GM23338 (cell line): ENCODE data around the gene TULP3. TPM values are rescaled to one million over a fixed set of nuclear protein-coding genes. Genes with fewer than 3 reads are reported as not detected.

Experiments
- ATAC-seq: fragments of 200-7000 bp; cut with Tn5 transposase; 3 replicates; pipeline ENCODE4 v1.9.1; 2020
- DNase-seq: peaks from one replicate; pipeline ENCODE4 v3.0.0-alpha.2; 2015; ENCODE audit warnings: low spot score
- H2AFZ ChIP-seq: fragments of 200-600 bp; sonication (generic); 2 replicates; pipeline ENCODE4 v1.8.0; 2016; ENCODE audit warnings: antibody characterized with exemption, mild to moderate bottlenecking, moderate library complexity
- H3F3A ChIP-seq: fragments of 200-600 bp; sonication (generic); replicated peaks from 2 replicates; pipeline ENCODE4 v1.8.0; 2017; ENCODE audit warnings: antibody characterized with exemption, mixed run types, low read depth
- H3K27ac ChIP-seq: fragments of 200-600 bp; sonication (generic); 2 replicates; pipeline ENCODE4 v1.6.1; 2016; ENCODE audit warnings: low read depth
- H3K27me3 ChIP-seq: fragments of 200-600 bp; sonication (generic); 2 replicates; pipeline ENCODE4 v1.8.0; 2016; ENCODE audit warnings: mild to moderate bottlenecking, mixed run types, moderate library complexity; ENCODE audit not compliant: insufficient read depth
- H3K36me3 ChIP-seq: fragments of 200-600 bp; sonication (generic); 2 replicates; pipeline ENCODE4 v1.8.0; 2016; ENCODE audit warnings: mild to moderate bottlenecking; ENCODE audit not compliant: insufficient read depth
- H3K4me1 ChIP-seq: fragments of 200-600 bp; sonication (generic); 2 replicates; pipeline ENCODE4 v1.8.0; 2016; ENCODE audit warnings: mild to moderate bottlenecking, moderate library complexity; ENCODE audit not compliant: insufficient read depth
- H3K4me2 ChIP-seq: fragments of 200-600 bp; sonication (generic); 2 replicates; pipeline ENCODE4 v1.7.1; 2017; ENCODE audit warnings: mixed run types
- H3K4me3 ChIP-seq: fragments of 200-600 bp; sonication (generic); 2 replicates; pipeline ENCODE4 v1.6.1; 2016; ENCODE audit warnings: mixed run types
- H3K79me2 ChIP-seq: fragments of 200-600 bp; sonication (generic); replicated peaks from 2 replicates; pipeline ENCODE4 v1.8.0; 2017; ENCODE audit warnings: mild to moderate bottlenecking; ENCODE audit not compliant: insufficient read depth
- H3K9me2 ChIP-seq: fragments of 200-600 bp; sonication (generic); 2 replicates; pipeline ENCODE4 v1.8.0; 2017; ENCODE audit not compliant: insufficient read depth
- H4K20me1 ChIP-seq: fragments of 200-600 bp; sonication (generic); replicated peaks from 2 replicates; pipeline ENCODE4 v1.8.0; 2017; ENCODE audit warnings: mild to moderate bottlenecking; ENCODE audit not compliant: insufficient read depth
- H3K27ac Mint-ChIP-seq: 2 replicates; pipeline ENCODE4 v1.8.0; 2020; ENCODE audit warnings: inconsistent platforms, mild to moderate bottlenecking, moderate library complexity, mixed read lengths
- H3K27me3 Mint-ChIP-seq: 3 replicates; pipeline ENCODE4 v1.8.0; 2022; ENCODE audit warnings: low read depth, mild to moderate bottlenecking, moderate library complexity, mixed read lengths, inconsistent platforms; ENCODE audit not compliant: insufficient read depth, poor library complexity
- H3K36me3 Mint-ChIP-seq: 3 replicates; pipeline ENCODE4 v1.8.0; 2021; ENCODE audit warnings: low read depth, mild to moderate bottlenecking, inconsistent platforms, moderate library complexity, mixed read lengths
- H3K4me1 Mint-ChIP-seq: 3 replicates; pipeline ENCODE4 v1.8.0; 2020; ENCODE audit warnings: mild to moderate bottlenecking, inconsistent platforms, mixed read lengths
- H3K4me3 Mint-ChIP-seq: 3 replicates; pipeline ENCODE4 v1.8.0; 2021; ENCODE audit warnings: moderate library complexity, mild to moderate bottlenecking, inconsistent platforms, mixed read lengths
- H3K9me3 Mint-ChIP-seq: 3 replicates; pipeline ENCODE4 v1.8.0; 2020; ENCODE audit warnings: moderate library complexity, mild to moderate bottlenecking, inconsistent platforms, mixed read lengths
- CREB1 ChIP-seq: fragments of 250-450 bp; sonication (Bioruptor Pico); IDR thresholded peaks from 2 replicates; pipeline ENCODE4 v1.5.0; 2020; ENCODE audit warnings: low read depth, mild to moderate bottlenecking, moderate library complexity
- CTCF ChIP-seq, 2 experiments: fragments of 200-600 bp in 1 of 2; sonication (generic) in 1 of 2; conservative IDR thresholded peaks; 2 replicates each; pipeline versions ENCODE4 v1.5.1 to v1.6.1; 2016 to 2017; ENCODE audit warnings: antibody characterized with exemption in 2 of 2, low read depth in 2 of 2, mild to moderate bottlenecking in 2 of 2, moderate library complexity in 1 of 2
- ETS1 ChIP-seq: IDR thresholded peaks from 2 replicates; pipeline ENCODE4 v1.6.1; 2016; ENCODE audit warnings: antibody characterized with exemption
- EZH2 ChIP-seq: fragments of 200-600 bp; sonication (generic); IDR thresholded peaks from one replicate; pipeline ENCODE4 v1.8.0; 2017; ENCODE audit warnings: antibody characterized with exemption, mild to moderate bottlenecking, low read depth; ENCODE audit not compliant: unreplicated experiment
- EZH2phosphoT487 ChIP-seq: fragments of 200-600 bp; sonication (generic); IDR thresholded peaks from one replicate; pipeline ENCODE4 v1.8.1; 2018; ENCODE audit warnings: antibody characterized with exemption; ENCODE audit not compliant: unreplicated experiment
- JUNB ChIP-seq: IDR thresholded peaks from one replicate; pipeline ENCODE4 v1.6.1; 2016; ENCODE audit warnings: antibody characterized with exemption; ENCODE audit not compliant: unreplicated experiment
- NANOG ChIP-seq: IDR thresholded peaks from 2 replicates; pipeline ENCODE4 v1.6.1; 2016; ENCODE audit warnings: antibody characterized with exemption, borderline replicate concordance
- POLR2AphosphoS5 ChIP-seq: IDR thresholded peaks from 2 replicates; pipeline ENCODE4 v1.6.1; 2016; ENCODE audit warnings: antibody characterized with exemption, low read depth
- REST ChIP-seq: IDR thresholded peaks from one replicate; pipeline ENCODE4 v1.6.1; 2018; ENCODE audit warnings: antibody characterized with exemption; ENCODE audit not compliant: unreplicated experiment
- STAT1 ChIP-seq: IDR thresholded peaks from one replicate; pipeline ENCODE4 v1.6.1; 2016; ENCODE audit warnings: antibody characterized with exemption; ENCODE audit not compliant: unreplicated experiment
- ZNF114 ChIP-seq: fragments of 250-450 bp; sonication (Bioruptor Pico); IDR thresholded peaks from 2 replicates; pipeline ENCODE4 v1.5.0; 2020; ENCODE audit warnings: mild to moderate bottlenecking, moderate library complexity
- ZNF331 ChIP-seq: fragments of 250-450 bp; sonication (Bioruptor Pico); IDR thresholded peaks from 2 replicates; pipeline ENCODE4 v1.5.0; 2020; ENCODE audit warnings: low read depth, mild to moderate bottlenecking, moderate library complexity
- ZNF462 ChIP-seq: fragments of 250-450 bp; sonication (Bioruptor Pico); IDR thresholded peaks from 2 replicates; pipeline ENCODE4 v1.5.0; 2020; ENCODE audit warnings: mild to moderate bottlenecking, moderate library complexity
- polyA plus RNA-seq: library from polyadenylated mRNA; unstranded; fragments of >200 nt; fragmentation: Nextera tagmentation; extraction: Ambion mirVana; gene quantifications from 2 replicates; pipeline ENCODE4 v1.2.1, GENCODE V29; 2016
- total RNA-seq: library from RNA; depleted of rRNA; stranded (reverse); fragments of >200 nt; shearing (Covaris generic); gene quantifications from 2 replicates; pipeline ENCODE4 v1.2.3, GENCODE V29; 2014

TULP3 gene
- total and polyA plus RNA-seq, 2 experiments from 2014 or later = 15.1 to 18.8 TPM

GRCh38 chr12:2855546-2855945 lies 35.1 kb upstream of the TULP3 start:
- no peaks in the 10 kb centered on the region for H3K79me2 ChIP-seq
- no peak for TF ChIP-seq CTCF (conservative IDR thresholded peaks at IDR 0.05; ENCODE audit: low read depth in 2 of 2)
- no peak for TF ChIP-seq ETS1
- TF ChIP-seq POLR2AphosphoS5 = no peak
- no peak for TF ChIP-seq JUNB
- TF ChIP-seq REST = no peak
- no peak for TF ChIP-seq EZH2phosphoT487
- TF ChIP-seq ZNF462 (CRISPR knock-in tag) = no peak
- TF ChIP-seq EZH2 = no peak
- no peak for TF ChIP-seq CREB1 (CRISPR knock-in tag)
- no peak for TF ChIP-seq ZNF114
- no peak for TF ChIP-seq NANOG
- no peak for TF ChIP-seq STAT1
- TF ChIP-seq ZNF331 (CRISPR knock-in tag) = no peak
- H3K4me3 ChIP-seq = no peak overlapping the region
- DNase-seq = no peak
- ATAC-seq = no peak
- no peaks in the 10 kb centered on the region for H3K27me3 ChIP-seq
- no peak overlapping the region for H2AFZ ChIP-seq
- no peak overlapping the region for H3K4me2 ChIP-seq
- H3K4me1 Mint-ChIP-seq = peaks cover 18% of the 10 kb centered on the region
- H4K20me1 ChIP-seq = peaks cover 9% of the 10 kb centered on the region; the same call in 1 of the 2 replicates
- peaks cover 27% of the 10 kb centered on the region for H3K36me3 Mint-ChIP-seq
- H3K27ac ChIP-seq = no peak overlapping the region
- peaks cover 18% of the 10 kb centered on the region; the same call in 1 of the 2 replicates for H3K36me3 ChIP-seq
- peaks cover 8% of the 10 kb centered on the region; the same call in 1 of the 2 replicates for H3K4me1 ChIP-seq
- no peak overlapping the region for H3K4me3 Mint-ChIP-seq
- H3F3A ChIP-seq = 0 out of 2 replicates have a peak, but pooled peaks cover 7% of the 10 kb centered on the region
- peaks cover 26% of the 10 kb centered on the region for H3K27me3 Mint-ChIP-seq
- H3K9me2 ChIP-seq = no peaks in the 10 kb centered on the region
- no peak overlapping the region for H3K27ac Mint-ChIP-seq
- H3K9me3 Mint-ChIP-seq = no peaks in the 10 kb centered on the region
